K562 (cell line): ENCODE results near the gene CD69. TPM values are rescaled to one million over a fixed set of nuclear protein-coding genes. Genes with fewer than 3 reads are reported as not detected.

ENCODE experiments used
- ATAC-seq: fragments of 200-7000 bp; cut with Tn5 transposase; 3 replicates; pipeline ENCODE4 v1.9.1; 2020; ENCODE audit warnings: moderate library complexity
- BruUV-seq: library from RNA; stranded (reverse); fragments of 400-500 nt; replicated peaks from 2 replicates; lab custom pipeline; 2021; lab: Mats Ljungman, UMichigan
- CTCF ChIA-PET: fragments of 300-600 bp; formaldehyde crosslinking; extraction: SDS; loops from one replicate; lab custom pipeline; 2021; ENCODE audit warnings: low intra/inter-chr PET ratio; lab: Yijun Ruan, JAX
- POLR2A ChIA-PET: fragments of 300-600, 350-650 bp; sonication (Branson Sonifier 250); formaldehyde crosslinking; extraction: SDS; loops from one replicate; lab custom pipeline; 2021; ENCODE audit warnings: antibody characterized with exemption, inconsistent platforms; lab: Yijun Ruan, JAX
- DNase-seq, 4 experiments: peaks; one replicate each; pipeline versions ENCODE4 v3.0.0 to v3.0.0-alpha.2; 2011 to 2018; ENCODE audit warnings: low spot score in 3 of 4, mixed read lengths in 3 of 4; ENCODE audit errors: extremely low read depth in 1 of 4
- FAIRE-seq: peaks from 2 replicates; lab custom pipeline; 2011; peaks lifted over from hg19 to GRCh38; lab: Jason Lieb, UNC
- H2AFZ ChIP-seq: 2 replicates; pipeline ENCODE4 v1.6.0; 2011; ENCODE audit warnings: low read depth, low read length, control low read depth, inconsistent platforms
- H3K27ac ChIP-seq: fragments of 200-600 bp; 3 replicates; pipeline ENCODE4 v1.8.0; 2011; ENCODE audit warnings: low read depth, mild to moderate bottlenecking, control low read depth, inconsistent platforms, low read length, moderate library complexity, mixed read lengths; ENCODE audit errors: extremely low read depth
- H3K27me3 ChIP-seq, 2 experiments: fragments of 300-600 bp in 1 of 2; 2 replicates in 1 of 2; 3 replicates in 1 of 2; pipeline versions ENCODE4 v1.6.0 to v1.8.0; 2011; ENCODE audit warnings: inconsistent platforms in 2 of 2, low read length in 2 of 2, mild to moderate bottlenecking in 1 of 2, mixed read lengths in 1 of 2, moderate library complexity in 1 of 2; ENCODE audit not compliant: control insufficient read depth in 2 of 2, insufficient read depth in 2 of 2
- H3K36me3 ChIP-seq: fragments of 300-600 bp; 3 replicates; pipeline ENCODE4 v1.8.0; 2011; ENCODE audit warnings: mild to moderate bottlenecking, low read length, inconsistent platforms; ENCODE audit not compliant: control insufficient read depth, insufficient read depth
- H3K4me1 ChIP-seq, 2 experiments: fragments of 200-600 bp in 1 of 2; replicated peaks in 1 of 2; 2 replicates in 1 of 2; 3 replicates in 1 of 2; pipeline versions ENCODE4 v1.5.1 to v1.8.0; 2011; ENCODE audit warnings: inconsistent platforms in 2 of 2, low read length in 2 of 2, mild to moderate bottlenecking in 1 of 2, mixed read lengths in 1 of 2, moderate library complexity in 1 of 2; ENCODE audit not compliant: control insufficient read depth in 2 of 2, insufficient read depth in 2 of 2
- H3K4me2 ChIP-seq: 2 replicates; pipeline ENCODE4 v1.6.1; 2011; ENCODE audit warnings: low read length, control low read depth, inconsistent platforms, mixed read lengths; ENCODE audit not compliant: insufficient read depth
- H3K4me3 ChIP-seq: fragments of 200-600 bp; sonication (generic), shearing (Covaris generic); 2 replicates; pipeline ENCODE4 v1.5.1; 2016; ENCODE audit warnings: control low read depth, inconsistent platforms
- H3K79me2 ChIP-seq: fragments of 200-600 bp; 3 replicates; pipeline ENCODE4 v1.8.0; 2011; ENCODE audit warnings: low read length, inconsistent platforms; ENCODE audit not compliant: control insufficient read depth, insufficient read depth
- H3K9ac ChIP-seq, 2 experiments: 2 replicates each; pipeline versions ENCODE4 v1.6.0 to v1.6.1; 2011; ENCODE audit warnings: low read depth in 2 of 2, low read length in 2 of 2, control low read depth in 1 of 2, inconsistent platforms in 1 of 2, mild to moderate bottlenecking in 1 of 2, mixed read lengths in 1 of 2; ENCODE audit not compliant: insufficient read depth in 1 of 2
- H3K9me1 ChIP-seq: one replicate; pipeline ENCODE4 v1.6.0; 2011; ENCODE audit warnings: inconsistent platforms, mild to moderate bottlenecking, low read length, moderate library complexity; ENCODE audit not compliant: control insufficient read depth, insufficient read depth
- H3K9me3 ChIP-seq: replicated peaks from 2 replicates; pipeline ENCODE4 v1.5.1; 2011; ENCODE audit warnings: low read depth, low read length, inconsistent platforms; ENCODE audit not compliant: control insufficient read depth, insufficient read depth
- H4K20me1 ChIP-seq: replicated peaks from 2 replicates; pipeline ENCODE4 v1.6.1; 2011; ENCODE audit warnings: low read length, inconsistent platforms, mixed read lengths; ENCODE audit not compliant: control insufficient read depth, insufficient read depth
- BRD9 ChIP-seq: fragments of 450-650 bp; IDR thresholded peaks from 2 replicates; pipeline ENCODE4 v1.6.1; 2018; ENCODE audit warnings: low read depth; ENCODE audit not compliant: partially characterized antibody
- L3MBTL2 ChIP-seq: fragments of 450-650 bp; IDR thresholded peaks from 2 replicates; pipeline ENCODE4 v1.6.1; 2016; ENCODE audit warnings: mild to moderate bottlenecking, moderate library complexity
- RBM25 ChIP-seq: fragments of 200-400 bp; formaldehyde crosslinking; IDR thresholded peaks from 2 replicates; pipeline ENCODE4 v1.6.1; 2018; ENCODE audit warnings: low read length, low read depth, moderate library complexity; ENCODE audit not compliant: severe bottlenecking
- SMARCB1 ChIP-seq: IDR thresholded peaks from 2 replicates; pipeline ENCODE4 v1.6.1; 2011; ENCODE audit warnings: improper control_type of control experiment, low read depth; ENCODE audit not compliant: insufficient read length
- SPI1 ChIP-seq: IDR thresholded peaks from 2 replicates; pipeline ENCODE4 v1.6.1; 2011; ENCODE audit warnings: low read depth, low read length, control low read depth, borderline replicate concordance
- ZEB2 ChIP-seq: fragments of 450-650 bp; IDR thresholded peaks from 2 replicates; pipeline ENCODE4 v1.6.1; 2016
- WGBS: fragments of 100-300 bp; shearing (Covaris generic); methylation state at CpG from one replicate; pipeline ENCODE4 v1.1.6; 2016; ENCODE audit warnings: low coverage, mixed read lengths; ENCODE audit not compliant: insufficient coverage; ENCODE audit errors: missing lambda C conversion rate; 5-methylcytosine and 5-hydroxymethylcytosine counted together
- in situ Hi-C: fragments of 300-500 bp; cut with MboI; formaldehyde crosslinking; loops from 4 replicates; pipeline ENCODE4 v1.15.0; 2018; ENCODE audit warnings: inconsistent platforms, mixed read lengths
- intact Hi-C: fragments of 100-400 bp; cut with micrococcal nuclease; formaldehyde crosslinking; loops from 2 replicates; pipeline ENCODE4 v1.14.2; 2022
- polyA plus RNA-seq, 8 experiments: library from polyadenylated mRNA; depleted of rRNA in 4 of 8; stranded (reverse) in 5 of 8; unstranded in 3 of 8; fragments of >200 nt; fragmentation: Nextera tagmentation in 2 of 8; fragmentation: Illumina TruSeq in 1 of 8; extraction: Ambion mirVana in 2 of 8; extraction: Trizol in 1 of 8; gene quantifications; 2 replicates each; pipeline versions ENCODE4 v1.2.1 to v1.2.3, GENCODE V29; 2011 to 2014; ENCODE audit warnings: inconsistent platforms in 1 of 8, missing spikeins in 1 of 8
- total RNA-seq, 7 experiments: library from RNA; depleted of rRNA in 6 of 7; stranded (reverse); fragments of >200 nt in 6 of 7; fragmentation: Illumina TruSeq in 2 of 7; extraction: Trizol in 2 of 7; gene quantifications; 2 replicates each; pipeline versions ENCODE4 v1.2.1 to v1.2.3, GENCODE V29; 2011 to 2021; ENCODE audit warnings: low replicate concordance in 1 of 7
- TF ChIP-seq, protein P1 (sequence below), 2 experiments: IDR thresholded peaks; 2 replicates each; pipeline ENCODE4 v1.6.1; 2011; ENCODE audit warnings: borderline replicate concordance in 1 of 2, control low read depth in 1 of 2, low read depth in 1 of 2, low read length in 1 of 2, mild to moderate bottlenecking in 1 of 2, mixed read lengths in 1 of 2, moderate library complexity in 1 of 2; ENCODE audit not compliant: insufficient read depth in 1 of 2, insufficient read length in 1 of 2, poor library complexity in 1 of 2, severe bottlenecking in 1 of 2; ENCODE audit errors: extremely low read depth in 1 of 2
- TF ChIP-seq, protein P2 (sequence below): fragments of 250-450 bp; sonication (Bioruptor Pico); IDR thresholded peaks from 2 replicates; pipeline ENCODE4 v1.5.0; 2020; ENCODE audit warnings: mild to moderate bottlenecking
- TF ChIP-seq, protein P3 (sequence below), 2 experiments: fragments of 450-650 bp; conservative IDR thresholded peaks; 2 replicates each; pipeline ENCODE4 v1.6.1; 2017; ENCODE audit warnings: mild to moderate bottlenecking in 2 of 2, moderate library complexity in 2 of 2

The CD69 gene
- total and polyA plus RNA-seq, 9 of the 15 experiments (the other 6 are each of a cell fraction or from before 2014, with no cell fraction given): 11.7 to 243 (median 54.4) TPM

DNA sequence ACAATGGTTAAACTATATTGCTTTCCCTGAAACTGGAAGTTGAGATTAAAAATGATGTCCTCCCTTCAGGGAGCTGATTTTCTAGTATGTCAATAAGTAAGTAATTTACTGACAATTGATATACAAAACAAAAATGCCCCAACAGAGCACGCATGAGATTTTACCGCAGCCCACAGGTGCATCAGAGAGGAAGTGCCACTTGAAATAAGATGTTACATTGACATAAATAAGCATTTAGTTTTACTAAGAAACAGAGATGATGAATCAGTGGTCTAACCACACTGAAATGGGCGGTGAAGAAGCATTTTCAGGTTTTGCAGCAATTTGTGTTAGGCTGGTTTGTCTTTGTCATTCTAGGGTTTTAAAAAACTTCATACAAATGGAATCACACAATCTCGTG, 19.0 kb downstream of the CD69 start:
- no peak for TF ChIP-seq SMARCB1
- peak; percentile 52; the same call in 1 of the 2 replicates for TF ChIP-seq SPI1
- Histone ChIP-seq H3K9ac (no peak overlapping the region; a peak in 1 of 4 replicates), H3K27me3 (no peaks in the 10 kb centered on the region), H3K9me3 (no peaks in the 10 kb centered on the region; the same call in 1 of the 2 replicates), H2AFZ (0 out of 2 replicates have a peak overlapping the region, but pooled peaks have one; percentile 23), H3K4me1 (peaks cover 9 to 12% of the 10 kb centered on the region in 2 experiments), H3K36me3 (no peaks in the 10 kb centered on the region), H3K27ac (no peak overlapping the region), H3K4me2 (no peak overlapping the region), H3K79me2 (no peaks in the 10 kb centered on the region; the same call in 2 of the 3 replicates), H4K20me1 (no peaks in the 10 kb centered on the region), H3K9me1 (peaks cover 2% of the 10 kb centered on the region), H3K4me3 (no peak overlapping the region)
- ATAC-seq (no peak), DNase-seq (no peak), FAIRE-seq (peak; percentile 61)
- WGBS: 60% methylated on average over 4 of the region's 4 CpGs
- intact Hi-C loops (loop anchor here (5.0 to 10.0 kb wide), 2 partner anchors 94 to 263 kb away; no protein-coding TSS in a partner anchor), in situ Hi-C loops (loop anchor here (5.0 to 10.0 kb wide), 2 partner anchors 183 to 266 kb away; no protein-coding TSS in a partner anchor)
- BruUV-seq: no TSS peak
- POLR2A ChIA-PET: no interaction called here
- CTCF ChIA-PET: no interaction called here

DNA sequence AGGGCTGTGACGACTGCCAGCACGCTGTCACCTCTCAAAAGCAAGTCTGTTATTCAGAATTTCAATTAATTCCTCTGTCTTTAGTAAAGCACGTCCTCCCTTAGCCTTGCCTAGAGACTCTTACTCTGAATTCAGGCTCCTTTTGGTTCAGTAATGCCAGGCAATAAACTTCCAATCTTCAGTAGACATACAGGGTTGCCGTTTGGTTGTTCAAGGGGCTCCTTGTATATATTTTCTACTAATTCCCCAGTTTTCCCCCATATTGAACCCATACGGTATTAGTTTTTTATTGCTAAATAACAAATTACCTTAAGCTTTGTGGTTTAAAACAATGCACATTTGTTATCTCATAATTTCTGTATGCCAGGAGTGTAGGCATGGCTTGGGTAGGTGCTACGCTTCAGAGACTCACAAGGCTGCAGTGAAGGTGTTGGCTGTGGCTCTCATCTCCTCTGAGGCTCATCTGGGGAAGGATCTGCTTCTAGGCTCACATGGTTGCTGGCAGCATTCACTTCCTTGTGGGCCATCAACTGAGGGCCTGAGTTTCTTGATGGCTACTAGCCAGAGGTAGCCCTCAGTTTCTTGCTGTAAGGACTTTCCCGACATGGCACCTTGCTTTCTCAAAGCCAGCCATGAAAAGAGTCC, 20.5 kb downstream of the CD69 start:
- Histone ChIP-seq H3K9me1 (peaks cover 2% of the 10 kb centered on the region), H3K79me2 (no peaks in the 10 kb centered on the region; the same call in 2 of the 3 replicates), H3K27me3 (no peaks in the 10 kb centered on the region), H3K4me2 (peak overlapping the region; percentile 78), H3K4me1 (peaks cover 9 to 12% of the 10 kb centered on the region in 2 experiments), H3K27ac (peak overlapping the region; percentile 88), H3K4me3 (peak overlapping the region; percentile 44), H3K9me3 (no peaks in the 10 kb centered on the region; the same call in 1 of the 2 replicates), H3K36me3 (no peaks in the 10 kb centered on the region), H2AFZ (peak overlapping the region; percentile 93), H4K20me1 (no peaks in the 10 kb centered on the region), H3K9ac (peak overlapping the region; percentile 58 to 87)
- DNase-seq (peak in 2 of 4 experiments; percentile 27 to 66), ATAC-seq (peak; percentile 88), FAIRE-seq (peak; percentile 83)
- ChIA-PET POLR2A (no interaction called here), CTCF (no interaction called here)
- in situ Hi-C loops (loop anchor here (5.0 to 10.0 kb wide), 2 partner anchors 185 to 267 kb away; no protein-coding TSS in a partner anchor), intact Hi-C loops (loop anchor here (5.0 to 10.0 kb wide), 2 partner anchors 93 to 265 kb away; no protein-coding TSS in a partner anchor)
- TSS peak; percentile 70 for BruUV-seq
- 14% methylated on average over 7 of the region's 7 CpGs for WGBS
- TF ChIP-seq, protein P1, sequence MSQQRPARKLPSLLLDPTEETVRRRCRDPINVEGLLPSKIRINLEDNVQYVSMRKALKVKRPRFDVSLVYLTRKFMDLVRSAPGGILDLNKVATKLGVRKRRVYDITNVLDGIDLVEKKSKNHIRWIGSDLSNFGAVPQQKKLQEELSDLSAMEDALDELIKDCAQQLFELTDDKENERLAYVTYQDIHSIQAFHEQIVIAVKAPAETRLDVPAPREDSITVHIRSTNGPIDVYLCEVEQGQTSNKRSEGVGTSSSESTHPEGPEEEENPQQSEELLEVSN (IDR thresholded peaks at IDR 0.05; ENCODE audit: borderline replicate concordance in 1 of 2, extremely low read depth in 1 of 2, insufficient read depth in 1 of 2, insufficient read length in 1 of 2, low read depth in 1 of 2, low read length in 1 of 2, poor library complexity in 1 of 2, severe bottlenecking in 1 of 2): peak in 1 of 2 experiments; percentile 12
- TF ChIP-seq, protein P2, sequence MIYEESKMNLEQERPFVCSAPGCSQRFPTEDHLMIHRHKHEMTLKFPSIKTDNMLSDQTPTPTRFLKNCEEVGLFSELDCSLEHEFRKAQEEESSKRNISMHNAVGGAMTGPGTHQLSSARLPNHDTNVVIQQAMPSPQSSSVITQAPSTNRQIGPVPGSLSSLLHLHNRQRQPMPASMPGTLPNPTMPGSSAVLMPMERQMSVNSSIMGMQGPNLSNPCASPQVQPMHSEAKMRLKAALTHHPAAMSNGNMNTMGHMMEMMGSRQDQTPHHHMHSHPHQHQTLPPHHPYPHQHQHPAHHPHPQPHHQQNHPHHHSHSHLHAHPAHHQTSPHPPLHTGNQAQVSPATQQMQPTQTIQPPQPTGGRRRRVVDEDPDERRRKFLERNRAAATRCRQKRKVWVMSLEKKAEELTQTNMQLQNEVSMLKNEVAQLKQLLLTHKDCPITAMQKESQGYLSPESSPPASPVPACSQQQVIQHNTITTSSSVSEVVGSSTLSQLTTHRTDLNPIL (CRISPR knock-in tag): no peak
- TF ChIP-seq, protein P3, sequence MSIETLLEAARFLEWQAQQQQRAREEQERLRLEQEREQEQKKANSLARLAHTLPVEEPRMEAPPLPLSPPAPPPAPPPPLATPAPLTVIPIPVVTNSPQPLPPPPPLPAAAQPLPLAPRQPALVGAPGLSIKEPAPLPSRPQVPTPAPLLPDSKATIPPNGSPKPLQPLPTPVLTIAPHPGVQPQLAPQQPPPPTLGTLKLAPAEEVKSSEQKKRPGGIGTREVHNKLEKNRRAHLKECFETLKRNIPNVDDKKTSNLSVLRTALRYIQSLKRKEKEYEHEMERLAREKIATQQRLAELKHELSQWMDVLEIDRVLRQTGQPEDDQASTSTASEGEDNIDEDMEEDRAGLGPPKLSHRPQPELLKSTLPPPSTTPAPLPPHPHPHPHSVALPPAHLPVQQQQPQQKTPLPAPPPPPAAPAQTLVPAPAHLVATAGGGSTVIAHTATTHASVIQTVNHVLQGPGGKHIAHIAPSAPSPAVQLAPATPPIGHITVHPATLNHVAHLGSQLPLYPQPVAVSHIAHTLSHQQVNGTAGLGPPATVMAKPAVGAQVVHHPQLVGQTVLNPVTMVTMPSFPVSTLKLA (conservative IDR thresholded peaks at IDR 0.05): 0 out of 4 replicates have a peak, but pooled peaks of 1 of the 2 experiments have one; percentile 16
- TF ChIP-seq ZEB2 (no peak), RBM25 (no peak), BRD9 (no peak), L3MBTL2 (0 out of 2 replicates have a peak, but pooled peaks have one; percentile 41)
